Naive thymus-derived CD8-positive, alpha-beta T cell (primary cell): ENCODE measurements around the gene LINC00237. TPM values are rescaled to one million over a fixed set of nuclear protein-coding genes. Genes with fewer than 3 reads are reported as not detected.

Experiments used
- ATAC-seq, 2 donors: fragments of 150-1000 bp; cut with Tn5 transposase in 1 of 2; sonication (Bioruptor Pico), chemical (Tn5 transposase) in 1 of 2; 1 replicate in 1 of 2; 2 replicates in 1 of 2; pipeline ENCODE4 v1.10.0; 2021; ENCODE audit warnings: mild to moderate bottlenecking in 2 of 2, moderate library complexity in 2 of 2
- POLR2A ChIA-PET: fragments of 350-600 bp; sonication (Branson Sonifier 250); formaldehyde crosslinking; loops from one replicate; lab custom pipeline; 2021; ENCODE audit warnings: antibody characterized with exemption; lab: Charles Lee
- DNase-seq, 10 donors: peaks; one replicate each; pipeline versions ENCODE4 v3.0.0 to v3.0.0-alpha.2; 2020 to 2022
- H3K27ac Mint-ChIP-seq, 10 donors: one replicate each; pipeline ENCODE4 v1.8.0; 2020 to 2022; ENCODE audit warnings: mild to moderate bottlenecking in 10 of 10, mixed read lengths in 10 of 10, moderate library complexity in 4 of 10, inconsistent platforms in 1 of 10
- H3K27me3 Mint-ChIP-seq, 5 donors: one replicate each; pipeline ENCODE4 v1.8.0; 2021 to 2022; ENCODE audit warnings: mixed read lengths in 5 of 5
- H3K36me3 Mint-ChIP-seq, 3 donors: one replicate each; pipeline ENCODE4 v1.8.0; 2020 to 2022; ENCODE audit warnings: mixed read lengths in 3 of 3, mild to moderate bottlenecking in 2 of 3, inconsistent platforms in 1 of 3
- H3K4me1 Mint-ChIP-seq, 4 donors: one replicate each; pipeline ENCODE4 v1.8.0; 2021 to 2022; ENCODE audit warnings: mixed read lengths in 4 of 4
- H3K4me3 Mint-ChIP-seq, 10 donors: one replicate each; pipeline ENCODE4 v1.8.0; 2020 to 2022; ENCODE audit warnings: mild to moderate bottlenecking in 10 of 10, mixed read lengths in 10 of 10, moderate library complexity in 6 of 10, inconsistent platforms in 1 of 10
- H3K9me3 Mint-ChIP-seq, 9 donors: one replicate each; pipeline ENCODE4 v1.8.0; 2020 to 2022; ENCODE audit warnings: mixed read lengths in 9 of 9, mild to moderate bottlenecking in 3 of 9, inconsistent platforms in 1 of 9, moderate library complexity in 1 of 9
- polyA plus RNA-seq, 3 donors: library from polyadenylated mRNA; unstranded; fragments of 300-500 nt; fragmentation: Illumina TruSeq; gene quantifications; one replicate each; pipeline ENCODE4 v1.2.3, GENCODE V29; 2021
- total RNA-seq, 8 experiments: library from RNA in 2 of 8; stranded (reverse) in 2 of 8; gene quantifications; one replicate each; pipeline ENCODE4 v1.2.3 and lab custom pipeline; 2021 to 2026

Gene LINC00237
- total and polyA plus RNA-seq, 5 experiments from 2014 or later = 0.56 TPM; not detected in 4

DNA sequence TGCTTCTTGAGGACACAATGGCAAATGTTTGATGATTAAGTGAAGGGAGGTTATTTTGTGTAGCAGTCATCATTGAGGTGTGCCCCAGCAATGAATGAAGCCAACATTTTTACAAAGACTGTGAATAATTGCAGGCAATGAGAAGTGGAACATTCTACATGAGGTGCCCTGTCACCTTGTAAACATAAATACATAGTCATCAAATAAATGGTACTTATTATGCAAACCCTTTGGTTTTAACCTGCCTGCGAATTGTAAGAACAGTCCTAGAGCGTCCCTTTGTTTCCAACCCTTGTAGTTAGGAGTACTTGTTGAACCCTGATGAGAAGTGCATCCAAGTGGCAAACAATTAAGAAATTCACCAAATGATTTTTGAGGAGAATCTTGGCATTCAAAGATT is 12.6 kb upstream of the LINC00237 start:
- Mint-ChIP-seq H3K9me3 (peaks cover 0 to 5% (median 0%) of the 10 kb centered on the region in 9 donors), H3K4me3 (no peak overlapping the region), H3K27me3 (peaks cover 5 to 49% (median 29%) of the 10 kb centered on the region in 5 donors), H3K4me1 (no peaks in the 10 kb centered on the region), H3K27ac (no peak overlapping the region), H3K36me3 (no peaks in the 10 kb centered on the region)
- DNase-seq (no peak), ATAC-seq (no peak)
- POLR2A ChIA-PET = no interaction called here

- ATAC-seq = no peak
- Mint-ChIP-seq H3K27ac (no peak overlapping the region), H3K4me3 (no peak overlapping the region), H3K9me3 (peaks cover 0 to 5% (median 0%) of the 10 kb centered on the region in 9 donors), H3K4me1 (no peaks in the 10 kb centered on the region), H3K36me3 (no peaks in the 10 kb centered on the region), H3K27me3 (peaks cover 8 to 55% (median 31%) of the 10 kb centered on the region in 5 donors)
- DNase-seq = no peak
- POLR2A ChIA-PET = no interaction called here
These were observed 12.0 kb upstream of the LINC00237 start for GRCh38 chr20:21118138-21118537.

DNA sequence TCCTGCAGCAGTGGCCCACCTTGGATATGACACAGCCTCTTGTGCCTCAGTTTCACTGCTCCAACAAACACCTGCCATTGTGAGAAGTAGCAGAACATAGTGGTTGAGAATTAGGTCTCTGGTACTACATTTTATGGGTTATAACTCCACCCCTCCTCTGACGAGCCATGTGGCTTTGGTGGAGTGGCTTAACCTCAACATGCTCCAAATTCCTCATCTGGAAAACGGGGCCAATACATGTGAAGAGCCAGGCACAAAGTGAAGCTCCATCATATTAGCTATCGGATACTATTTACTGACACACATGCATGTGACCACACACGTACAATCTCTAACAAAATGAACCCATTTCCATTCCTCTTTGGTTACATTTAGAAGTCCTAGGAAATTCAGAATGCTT is 11.4 kb upstream of the LINC00237 start:
- H3K9me3 Mint-ChIP-seq = peaks cover 0 to 5% (median 0%) of the 10 kb centered on the region in 9 donors
- no peaks in the 10 kb centered on the region for H3K36me3 Mint-ChIP-seq
- DNase-seq = no peak
- no peak overlapping the region for H3K27ac Mint-ChIP-seq
- H3K4me3 Mint-ChIP-seq = no peak overlapping the region
- no peak for ATAC-seq
- peaks cover 10 to 62% (median 35%) of the 10 kb centered on the region in 5 donors for H3K27me3 Mint-ChIP-seq
- H3K4me1 Mint-ChIP-seq = no peaks in the 10 kb centered on the region
- POLR2A ChIA-PET = no interaction called here

- peaks cover 18 to 73% (median 38%) of the 10 kb centered on the region in 5 donors for H3K27me3 Mint-ChIP-seq
- DNase-seq (no peak), ATAC-seq (no peak)
- no peaks in the 10 kb centered on the region for H3K9me3 Mint-ChIP-seq
- H3K4me1 Mint-ChIP-seq = no peaks in the 10 kb centered on the region
- POLR2A ChIA-PET = no interaction called here
- no peak overlapping the region for H3K27ac Mint-ChIP-seq
- H3K36me3 Mint-ChIP-seq = no peaks in the 10 kb centered on the region
- H3K4me3 Mint-ChIP-seq = no peak overlapping the region
These were observed 8.4 kb upstream of the LINC00237 start for GRCh38 chr20:21114584-21114983.

DNA sequence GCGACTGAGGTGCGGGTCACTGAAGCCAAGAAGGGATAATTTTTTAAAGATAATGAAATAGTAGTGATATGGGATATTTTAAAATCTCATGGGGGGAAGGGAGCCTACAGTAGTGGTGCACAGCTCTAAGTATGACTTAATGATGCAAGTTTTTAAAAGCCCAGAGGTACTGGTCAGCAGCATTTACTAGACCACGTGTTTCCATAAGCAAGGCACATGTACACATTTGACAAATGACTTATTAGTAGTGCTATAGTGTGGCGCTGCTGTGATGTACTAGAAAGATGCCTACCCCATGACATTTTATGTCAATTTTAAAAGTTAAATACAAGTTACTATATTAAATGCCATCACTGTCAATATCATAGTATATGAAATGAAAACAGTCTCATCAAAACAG is 7.5 kb upstream of the LINC00237 start:
- no peak overlapping the region for H3K4me3 Mint-ChIP-seq
- peaks cover 0 to under 1% (median 0%) of the 10 kb centered on the region in 3 donors for H3K36me3 Mint-ChIP-seq
- POLR2A ChIA-PET = no interaction called here
- H3K27me3 Mint-ChIP-seq = peaks cover 22 to 72% (median 41%) of the 10 kb centered on the region in 5 donors
- ATAC-seq (no peak), DNase-seq (no peak)
- H3K4me1 Mint-ChIP-seq = no peaks in the 10 kb centered on the region
- no peaks in the 10 kb centered on the region for H3K9me3 Mint-ChIP-seq
- H3K27ac Mint-ChIP-seq = no peak overlapping the region

DNA sequence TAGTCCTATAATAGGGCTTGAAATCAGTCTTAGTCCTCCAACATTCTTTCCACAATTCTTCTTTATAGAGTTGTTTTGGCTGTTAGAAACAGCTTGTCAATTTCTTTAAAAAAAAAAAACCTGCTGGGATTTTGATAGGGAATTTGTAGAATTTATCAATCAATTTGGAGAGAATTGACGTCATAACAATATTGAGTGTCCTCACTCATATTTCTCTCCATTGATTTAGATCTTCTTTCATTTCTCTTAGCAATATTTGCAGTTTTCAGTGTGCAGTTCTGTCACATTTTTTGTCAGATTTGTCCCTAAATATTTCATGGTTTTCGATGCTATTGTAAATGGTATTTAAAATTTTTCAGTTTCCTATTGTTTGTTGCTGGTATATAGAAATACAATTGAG is 5.3 kb upstream of the LINC00237 start:
- Mint-ChIP-seq H3K36me3 (peaks cover 0 to 10% (median 0%) of the 10 kb centered on the region in 3 donors), H3K4me1 (peaks cover 0 to under 1% (median under 1%) of the 10 kb centered on the region in 4 donors), H3K27me3 (peaks cover 30 to 73% (median 41%) of the 10 kb centered on the region in 5 donors), H3K9me3 (peaks cover 0 to 8% (median 0%) of the 10 kb centered on the region in 9 donors), H3K4me3 (no peak overlapping the region), H3K27ac (no peak overlapping the region)
- POLR2A ChIA-PET = no interaction called here
- DNase-seq = no peak
- ATAC-seq = no peak

- POLR2A ChIA-PET = interaction anchor here (0.9 kb wide), 1 partner anchor 10 kb away, joined by 4 read pairs; no protein-coding TSS in a partner anchor
- no peak for DNase-seq
- Mint-ChIP-seq H3K27me3 (peaks cover 36 to 73% (median 46%) of the 10 kb centered on the region in 5 donors), H3K4me1 (peaks cover 0 to 6% (median 2%) of the 10 kb centered on the region in 4 donors), H3K9me3 (peaks cover 0 to 8% (median 0%) of the 10 kb centered on the region in 9 donors), H3K4me3 (no peak overlapping the region), H3K27ac (no peak overlapping the region), H3K36me3 (peaks cover 0 to 10% (median 0%) of the 10 kb centered on the region in 3 donors)
- ATAC-seq = no peak
These were observed 4.7 kb upstream of the LINC00237 start for GRCh38 chr20:21110811-21111210.

- peaks cover 44 to 71% (median 60%) of the 10 kb centered on the region in 5 donors for H3K27me3 Mint-ChIP-seq
These were observed 3.0 kb upstream of the LINC00237 start for GRCh38 chr20:21109144-21109543.

DNA sequence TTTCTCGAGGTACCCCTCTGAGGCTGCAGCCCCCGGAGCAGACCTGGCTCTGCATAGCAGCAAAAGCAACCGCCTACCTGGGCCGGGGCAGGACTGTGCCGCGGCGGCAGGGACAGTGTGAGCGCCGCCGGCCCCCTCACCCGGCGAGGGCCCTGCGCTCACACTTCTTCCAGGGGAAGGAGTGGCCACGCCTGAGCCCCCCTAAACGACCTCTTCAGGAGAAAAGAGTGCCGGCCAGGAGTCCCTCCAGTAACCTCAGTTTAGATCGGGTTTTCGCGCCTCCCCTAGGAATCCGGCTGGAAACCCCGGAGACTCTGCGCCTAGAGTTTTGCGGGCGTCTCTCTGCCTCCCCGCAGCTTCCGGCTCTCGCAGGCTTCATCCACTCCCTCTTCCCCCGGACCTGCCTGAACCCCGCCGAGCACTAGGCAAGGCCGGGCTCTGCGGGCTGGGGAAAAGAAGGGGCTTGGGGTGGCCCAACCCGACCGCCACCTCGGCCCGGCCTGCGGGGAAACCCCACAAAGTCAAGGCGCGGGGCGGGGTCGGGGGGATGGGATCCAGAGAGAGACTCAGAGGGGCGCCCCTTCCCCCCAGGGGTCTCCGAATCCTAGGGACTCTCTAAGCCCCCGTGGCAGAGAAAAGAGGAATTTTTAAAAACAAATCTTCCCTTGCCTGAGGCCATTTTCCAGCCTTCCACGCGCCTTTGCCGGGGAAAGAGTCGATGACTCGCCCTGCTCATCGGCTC is 558 bp downstream of the LINC00237 start:
- Mint-ChIP-seq H3K36me3 (peaks cover 0 to 10% (median 4%) of the 10 kb centered on the region in 3 donors), H3K27me3 (peaks cover 46 to 76% (median 68%) of the 10 kb centered on the region in 5 donors), H3K27ac (peak overlapping the region in 1 of 10 donors; percentile 44), H3K9me3 (peaks cover 0 to 17% (median 0%) of the 10 kb centered on the region in 9 donors), H3K4me1 (peaks cover 14 to 40% (median 35%) of the 10 kb centered on the region in 4 donors), H3K4me3 (peak overlapping the region in 4 of 10 donors; percentile 8 to 29 (median 16))
- no peak for DNase-seq
- peak; percentile 20 to 21 for ATAC-seq
- POLR2A ChIA-PET = no interaction called here

More at GRCh38 chr20:21109144-21109543, 3.0 kb upstream of the LINC00237 start:
- Mint-ChIP-seq H3K27ac (no peak overlapping the region), H3K36me3 (peaks cover 0 to 10% (median 0%) of the 10 kb centered on the region in 3 donors), H3K9me3 (peaks cover 0 to 8% (median 0%) of the 10 kb centered on the region in 9 donors), H3K4me3 (no peak overlapping the region), H3K4me1 (peaks cover 0 to 10% (median 7%) of the 10 kb centered on the region in 4 donors)
- ATAC-seq (no peak), DNase-seq (no peak)
- POLR2A ChIA-PET = no interaction called here

- Mint-ChIP-seq H3K36me3 (peaks cover 0 to 10% (median 6%) of the 10 kb centered on the region in 3 donors), H3K9me3 (peaks cover 0 to 17% (median 0%) of the 10 kb centered on the region in 9 donors), H3K27me3 (peaks cover 48 to 83% (median 66%) of the 10 kb centered on the region in 5 donors), H3K4me1 (peaks cover 14 to 45% (median 39%) of the 10 kb centered on the region in 4 donors), H3K27ac (no peak overlapping the region), H3K4me3 (peak overlapping the region in 1 of 10 donors; percentile 2)
- ATAC-seq (no peak), DNase-seq (no peak)
- POLR2A ChIA-PET = no interaction called here
These were observed 1.2 kb downstream of the LINC00237 start for GRCh38 chr20:21104921-21105320.

GRCh38 chr20:21104466-21104761 is 1.7 kb downstream of the LINC00237 start:
- H3K36me3 Mint-ChIP-seq = peaks cover 0 to 10% (median 6%) of the 10 kb centered on the region in 3 donors
- POLR2A ChIA-PET = no interaction called here
- DNase-seq = no peak
- peaks cover 48 to 88% (median 69%) of the 10 kb centered on the region in 5 donors for H3K27me3 Mint-ChIP-seq
- peaks cover 14 to 45% (median 41%) of the 10 kb centered on the region in 4 donors for H3K4me1 Mint-ChIP-seq
- H3K4me3 Mint-ChIP-seq = peak overlapping the region in 3 of 10 donors; percentile 2 to 78 (median 54)
- ATAC-seq = no peak
- H3K9me3 Mint-ChIP-seq = peaks cover 0 to 17% (median 0%) of the 10 kb centered on the region in 9 donors
- no peak overlapping the region for H3K27ac Mint-ChIP-seq

- H3K27ac Mint-ChIP-seq = no peak overlapping the region
- H3K9me3 Mint-ChIP-seq = peaks cover 0 to 17% (median 0%) of the 10 kb centered on the region in 9 donors
- H3K36me3 Mint-ChIP-seq = peaks cover 0 to 10% (median 6%) of the 10 kb centered on the region in 3 donors
- no peak for ATAC-seq
- DNase-seq = no peak
- POLR2A ChIA-PET = no interaction called here
- peak overlapping the region; percentile 10 to 94 (median 77) for H3K4me3 Mint-ChIP-seq
- peaks cover 48 to 92% (median 70%) of the 10 kb centered on the region in 5 donors for H3K27me3 Mint-ChIP-seq
- H3K4me1 Mint-ChIP-seq = peaks cover 14 to 46% (median 43%) of the 10 kb centered on the region in 4 donors
These were observed 2.3 kb downstream of the LINC00237 start for GRCh38 chr20:21103582-21104465.
